Brain microvascular endothelial cell (primary cell): Measurements from ENCODE around the gene IMMP2L.
A peak's percentile ranks its signal among the peaks of the same experiment; 100 is the strongest.

Source experiments
- DNase-seq: peaks from one replicate; pipeline ENCODE4 v3.0.0-alpha.2; 2020
- H3K27ac ChIP-seq: fragments of 250-450 bp; sonication (Bioruptor Pico); 2 replicates; pipeline ENCODE4 v1.5.1; 2020; ENCODE audit warnings: mild to moderate bottlenecking, moderate library complexity
- H3K27me3 ChIP-seq: fragments of 250-450 bp; sonication (Bioruptor Pico); replicated peaks from 2 replicates; pipeline ENCODE4 v1.5.1; 2020; ENCODE audit warnings: mild to moderate bottlenecking
- H3K36me3 ChIP-seq: fragments of 250-450 bp; sonication (Bioruptor Pico); replicated peaks from 2 replicates; pipeline ENCODE4 v1.5.1; 2020; ENCODE audit warnings: mild to moderate bottlenecking
- H3K4me3 ChIP-seq: 2 replicates; pipeline ENCODE4 v1.5.1; 2011; ENCODE audit warnings: low read depth, mild to moderate bottlenecking, control low read depth, low read length, moderate library complexity
- CTCF ChIP-seq: IDR thresholded peaks from 2 replicates; pipeline ENCODE4 v1.5.1; 2011; ENCODE audit warnings: low read depth, mild to moderate bottlenecking, moderate library complexity, low read length, control low read depth, inconsistent platforms; ENCODE audit errors: missing control alignments
- in situ Hi-C: cut with HindIII; loops from 2 replicates; pipeline ENCODE4 v1.10.0; 2017; ENCODE audit warnings: low sequenced_read_pairs, low pct_ligation_motif_present

The IMMP2L gene

GRCh38 chr7:111439977-111440376 lies 122.3 kb downstream of the IMMP2L start:
- Histone ChIP-seq H3K4me3 (no peak overlapping the region), H3K27me3 (no peaks in the 10 kb centered on the region), H3K27ac (no peak overlapping the region), H3K36me3 (no peaks in the 10 kb centered on the region)
- TF ChIP-seq CTCF = no peak
- in situ Hi-C loops = no loop called here
- no peak for DNase-seq

DNA sequence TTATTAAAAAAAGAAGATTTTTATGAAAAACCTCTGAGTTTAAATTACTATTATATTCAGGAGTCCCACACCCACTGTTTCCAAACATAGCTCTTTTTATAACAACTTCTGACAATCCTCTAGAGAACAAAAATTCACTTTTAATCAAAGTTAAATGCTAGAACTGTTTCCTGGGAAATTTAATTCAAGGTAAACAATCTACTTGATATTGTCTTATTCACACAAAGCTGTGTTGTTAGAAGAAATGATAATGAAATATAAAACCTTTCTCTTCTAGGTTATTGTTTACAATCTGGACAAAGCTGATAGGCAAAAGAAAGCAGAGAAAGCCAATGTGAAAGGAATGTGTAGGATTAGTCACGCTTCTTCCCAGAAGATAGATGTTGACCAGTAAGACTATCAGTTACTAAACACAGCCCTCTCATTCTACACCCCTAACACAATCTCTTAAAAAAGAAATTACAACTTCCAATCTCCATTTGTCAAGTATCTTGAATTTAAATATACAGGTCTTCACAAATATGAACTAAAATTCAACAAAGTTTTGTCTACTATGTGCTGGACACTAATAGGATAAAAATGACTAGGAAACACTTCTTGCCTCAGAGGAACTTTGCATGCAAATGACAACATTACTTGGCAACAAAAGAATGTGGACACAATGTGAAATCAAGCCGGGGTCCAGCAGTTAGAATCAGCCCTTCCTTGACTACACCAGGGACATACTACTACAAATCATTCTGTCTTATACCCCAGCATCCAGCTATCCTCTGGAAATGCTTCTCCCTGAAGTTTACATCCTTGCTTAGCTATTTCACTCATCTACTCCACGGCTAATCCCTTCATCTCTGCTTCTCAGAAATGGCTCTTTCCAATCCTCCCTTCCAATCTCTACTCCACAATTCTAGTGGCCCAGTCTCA lies 123.7 kb downstream of the IMMP2L start:
- no peaks in the 10 kb centered on the region for H3K27me3 ChIP-seq
- H3K27ac ChIP-seq = peak overlapping the region; percentile 41
- H3K4me3 ChIP-seq = no peak overlapping the region
- DNase-seq = peak; percentile 71
- no peak for TF ChIP-seq CTCF
- in situ Hi-C loops = no loop called here
- no peaks in the 10 kb centered on the region for H3K36me3 ChIP-seq

- Histone ChIP-seq H3K27me3 (no peaks in the 10 kb centered on the region), H3K36me3 (no peaks in the 10 kb centered on the region), H3K4me3 (no peak overlapping the region), H3K27ac (peak overlapping the region; percentile 41)
- DNase-seq = no peak
- no peak for TF ChIP-seq CTCF
- in situ Hi-C loops = no loop called here
These were observed 124.6 kb downstream of the IMMP2L start for GRCh38 chr7:111437736-111438135.

- no peak for DNase-seq
- TF ChIP-seq CTCF = no peak
- Histone ChIP-seq H3K27ac (no peak overlapping the region), H3K4me3 (no peak overlapping the region), H3K36me3 (no peaks in the 10 kb centered on the region), H3K27me3 (no peaks in the 10 kb centered on the region)
- in situ Hi-C loops = no loop called here
These were observed 125.7 kb downstream of the IMMP2L start for GRCh38 chr7:111436608-111437007.

GRCh38 chr7:111433426-111433825 lies 128.9 kb downstream of the IMMP2L start:
- Histone ChIP-seq H3K4me3 (no peak overlapping the region), H3K27me3 (no peaks in the 10 kb centered on the region), H3K36me3 (no peaks in the 10 kb centered on the region), H3K27ac (no peak overlapping the region)
- in situ Hi-C loops = no loop called here
- no peak for DNase-seq
- no peak for TF ChIP-seq CTCF
